Upper lobe of right lung (tissue), 1 donor: ENCODE measurements around the gene MAML3. TPM values are rescaled to one million over a fixed set of nuclear protein-coding genes. Genes with fewer than 3 reads are reported as not detected.

Experiments
- ATAC-seq: fragments of 200-7000 bp; cut with Tn5 transposase; one replicate; pipeline ENCODE4 v1.9.1; 2020; ENCODE audit warnings: mild to moderate bottlenecking, moderate library complexity
- DNase-seq: peaks from one replicate; pipeline ENCODE4 v3.0.0-alpha.2; 2020
- H3K27ac ChIP-seq: fragments of 200-600 bp; one replicate; pipeline ENCODE4 v1.8.0; 2022
- H3K27me3 ChIP-seq: fragments of 200-600 bp; one replicate; pipeline ENCODE4 v1.8.0; 2022; ENCODE audit warnings: mild to moderate bottlenecking
- H3K36me3 ChIP-seq: fragments of 200-600 bp; one replicate; pipeline ENCODE4 v1.8.0; 2022
- H3K4me1 ChIP-seq: fragments of 200-600 bp; one replicate; pipeline ENCODE4 v1.8.0; 2022
- H3K4me3 ChIP-seq: fragments of 200-600 bp; one replicate; pipeline ENCODE4 v1.8.0; 2022; ENCODE audit warnings: mild to moderate bottlenecking
- H3K9me3 ChIP-seq: fragments of 200-600 bp; one replicate; pipeline ENCODE4 v1.8.0; 2022
- CTCF ChIP-seq: fragments of 200-600 bp; IDR thresholded peaks from one replicate; pipeline ENCODE4 v1.8.0; 2022; ENCODE audit warnings: antibody characterized with exemption
- intact Hi-C: fragments of 100-400 bp; cut with DNase I; formaldehyde crosslinking; loops from one replicate; pipeline ENCODE4 v1.11.0; 2022
- total RNA-seq: library from RNA; stranded (reverse); fragmentation: NEBNext Ultra II Directional; extraction: Animal tissue kit (Norgen Biotek cat#: 25700); gene quantifications from one replicate; pipeline ENCODE4 v1.2.1, GENCODE V29; 2021
- donor health status: DM: no; HTN: yes; CAD: no; lungs with severe emphysema.

The MAML3 gene
- total RNA-seq, 1 donor from 2014 or later, result 13.1 TPM

- Histone ChIP-seq H3K27ac (no peak overlapping the region), H3K4me1 (peaks cover 26% of the 10 kb centered on the region), H3K27me3 (no peaks in the 10 kb centered on the region), H3K36me3 (no peaks in the 10 kb centered on the region), H3K9me3 (no peaks in the 10 kb centered on the region), H3K4me3 (no peak overlapping the region)
- no peak for ATAC-seq
- intact Hi-C loops, result no loop called here
- TF ChIP-seq CTCF, result no peak
- no peak for DNase-seq
These were observed 385.6 kb downstream of the MAML3 start for GRCh38 chr4:139768366-139768765.

- no peak for TF ChIP-seq CTCF
- DNase-seq (no peak), ATAC-seq (no peak)
- intact Hi-C loops, result no loop called here
- H3K4me3 ChIP-seq, result no peak overlapping the region
- H3K36me3 ChIP-seq, result no peaks in the 10 kb centered on the region
- H3K4me1 ChIP-seq, result peaks cover 34% of the 10 kb centered on the region
- no peaks in the 10 kb centered on the region for H3K9me3 ChIP-seq
- no peak overlapping the region for H3K27ac ChIP-seq
- no peaks in the 10 kb centered on the region for H3K27me3 ChIP-seq
These were observed 386.4 kb downstream of the MAML3 start for GRCh38 chr4:139767585-139767984.

GRCh38 chr4:139767168-139767567 lies 386.8 kb downstream of the MAML3 start:
- Histone ChIP-seq H3K27ac (no peak overlapping the region), H3K9me3 (no peaks in the 10 kb centered on the region), H3K27me3 (no peaks in the 10 kb centered on the region), H3K36me3 (no peaks in the 10 kb centered on the region), H3K4me1 (peaks cover 38% of the 10 kb centered on the region), H3K4me3 (no peak overlapping the region)
- TF ChIP-seq CTCF, result no peak
- ATAC-seq (no peak), DNase-seq (no peak)
- intact Hi-C loops, result no loop called here

- Histone ChIP-seq H3K4me3 (peak overlapping the region; percentile 23), H3K27ac (peak overlapping the region; percentile 67)
- intact Hi-C loops, result no loop called here
These were observed 389.2 kb downstream of the MAML3 start for GRCh38 chr4:139764686-139765310.

GRCh38 chr4:139764182-139764581 lies 389.8 kb downstream of the MAML3 start:
- peak; percentile 51 for ATAC-seq
- Histone ChIP-seq H3K36me3 (no peaks in the 10 kb centered on the region), H3K4me3 (peak overlapping the region; percentile 23), H3K4me1 (peaks cover 46% of the 10 kb centered on the region), H3K27me3 (no peaks in the 10 kb centered on the region), H3K9me3 (no peaks in the 10 kb centered on the region), H3K27ac (peak overlapping the region; percentile 67)
- no peak for DNase-seq
- TF ChIP-seq CTCF, result no peak
- intact Hi-C loops, result no loop called here

More at GRCh38 chr4:139764686-139765310, 389.2 kb downstream of the MAML3 start:
- Histone ChIP-seq H3K4me1 (peaks cover 46% of the 10 kb centered on the region), H3K27me3 (no peaks in the 10 kb centered on the region), H3K9me3 (no peaks in the 10 kb centered on the region), H3K36me3 (no peaks in the 10 kb centered on the region)
- ATAC-seq, result no peak
- TF ChIP-seq CTCF, result no peak
- no peak for DNase-seq

GRCh38 chr4:139763672-139764071 lies 390.3 kb downstream of the MAML3 start:
- no peak for TF ChIP-seq CTCF
- DNase-seq (no peak), ATAC-seq (peak; percentile 80)
- peaks cover 46% of the 10 kb centered on the region for H3K4me1 ChIP-seq
- peak overlapping the region; percentile 67 for H3K27ac ChIP-seq
- peak overlapping the region; percentile 23 for H3K4me3 ChIP-seq
- no peaks in the 10 kb centered on the region for H3K27me3 ChIP-seq
- H3K36me3 ChIP-seq, result no peaks in the 10 kb centered on the region
- no peaks in the 10 kb centered on the region for H3K9me3 ChIP-seq
- intact Hi-C loops, result no loop called here
